ENCODE measurements around the gene GNAI1. TPM values are rescaled to one million over a fixed set of nuclear protein-coding genes. Genes with fewer than 3 reads are reported as not detected.

GNAI1 gene
- total and polyA plus RNA-seq, 11 donors, result 4.6 to 26.1 (median 14.1) TPM

DNA sequence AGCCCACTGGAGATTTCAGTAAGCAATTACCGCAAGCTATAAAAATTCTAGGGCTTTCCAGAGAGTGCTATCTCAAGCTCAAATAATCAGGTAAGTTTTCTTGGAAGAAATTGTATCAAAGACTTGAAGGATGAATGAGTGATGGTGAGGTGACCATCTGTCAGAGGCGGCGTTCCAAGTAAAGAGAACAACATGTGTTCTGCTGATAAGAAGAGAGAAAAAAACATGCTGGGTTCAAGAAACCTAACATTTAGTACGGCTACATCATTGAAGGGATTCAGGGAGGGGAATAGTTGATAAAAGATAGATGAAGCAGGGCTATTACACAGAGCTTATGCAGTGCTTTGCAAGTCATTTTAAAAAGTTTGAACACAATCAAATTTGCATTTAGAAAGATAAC is 100.7 kb downstream of the GNAI1 start:
- no peak for TF ChIP-seq POLR2A (IDR thresholded peaks at IDR 0.05)
- TF ChIP-seq, protein P1, sequence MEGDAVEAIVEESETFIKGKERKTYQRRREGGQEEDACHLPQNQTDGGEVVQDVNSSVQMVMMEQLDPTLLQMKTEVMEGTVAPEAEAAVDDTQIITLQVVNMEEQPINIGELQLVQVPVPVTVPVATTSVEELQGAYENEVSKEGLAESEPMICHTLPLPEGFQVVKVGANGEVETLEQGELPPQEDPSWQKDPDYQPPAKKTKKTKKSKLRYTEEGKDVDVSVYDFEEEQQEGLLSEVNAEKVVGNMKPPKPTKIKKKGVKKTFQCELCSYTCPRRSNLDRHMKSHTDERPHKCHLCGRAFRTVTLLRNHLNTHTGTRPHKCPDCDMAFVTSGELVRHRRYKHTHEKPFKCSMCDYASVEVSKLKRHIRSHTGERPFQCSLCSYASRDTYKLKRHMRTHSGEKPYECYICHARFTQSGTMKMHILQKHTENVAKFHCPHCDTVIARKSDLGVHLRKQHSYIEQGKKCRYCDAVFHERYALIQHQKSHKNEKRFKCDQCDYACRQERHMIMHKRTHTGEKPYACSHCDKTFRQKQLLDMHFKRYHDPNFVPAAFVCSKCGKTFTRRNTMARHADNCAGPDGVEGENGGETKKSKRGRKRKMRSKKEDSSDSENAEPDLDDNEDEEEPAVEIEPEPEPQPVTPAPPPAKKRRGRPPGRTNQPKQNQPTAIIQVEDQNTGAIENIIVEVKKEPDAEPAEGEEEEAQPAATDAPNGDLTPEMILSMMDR (IDR thresholded peaks at IDR 0.05), result no peak
- ATAC-seq (no peak), DNase-seq (no peak)
- no peaks in the 10 kb centered on the region for H3K36me3 ChIP-seq
- H3K9me3 ChIP-seq, result no peaks in the 10 kb centered on the region
- no peak overlapping the region for H3K4me3 ChIP-seq
- no peak overlapping the region for H3K27ac ChIP-seq
- WGBS, 4 donors, result 77 to 82% (median 77%) methylated on average over 4 of the region's 4 CpGs
- intact Hi-C loops (cut with DNase I), result no loop called here
- no peaks in the 10 kb centered on the region for H3K27me3 ChIP-seq
- H3K4me1 ChIP-seq, result peaks cover 0 to under 1% (median 0%) of the 10 kb centered on the region in 12 donors

DNA sequence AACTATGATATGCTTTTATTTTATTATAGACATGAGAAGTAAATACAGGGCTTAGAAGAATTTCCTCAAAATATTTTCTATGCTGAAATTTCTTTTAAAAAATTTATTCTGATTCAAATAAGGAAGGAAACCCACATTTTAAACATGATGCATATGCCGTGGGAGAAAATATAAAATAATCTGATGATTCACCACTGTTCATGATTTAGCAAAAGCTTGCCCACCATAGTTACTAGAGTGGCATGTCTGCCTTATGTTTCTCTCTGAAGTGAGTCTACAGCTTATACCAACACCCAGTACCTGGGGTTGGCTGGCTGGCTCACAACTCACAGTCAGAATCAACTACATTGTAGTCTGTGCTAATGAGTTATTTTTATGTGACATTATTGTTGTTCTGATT is 102.0 kb downstream of the GNAI1 start:
- no peak for DNase-seq
- no peak for TF ChIP-seq POLR2A (IDR thresholded peaks at IDR 0.05)
- TF ChIP-seq, protein P1 (IDR thresholded peaks at IDR 0.05), result no peak
- 85 to 97% (median 93%) methylated on average over 1 of the region's 1 CpG for WGBS, 4 donors
- no peaks in the 10 kb centered on the region for H3K27me3 ChIP-seq
- no peaks in the 10 kb centered on the region for H3K36me3 ChIP-seq
- no peak for ATAC-seq
- intact Hi-C loops (cut with DNase I), result no loop called here
- no peaks in the 10 kb centered on the region for H3K9me3 ChIP-seq
- no peak overlapping the region for H3K27ac ChIP-seq
- H3K4me3 ChIP-seq, result no peak overlapping the region
- no peaks in the 10 kb centered on the region for H3K4me1 ChIP-seq

DNA sequence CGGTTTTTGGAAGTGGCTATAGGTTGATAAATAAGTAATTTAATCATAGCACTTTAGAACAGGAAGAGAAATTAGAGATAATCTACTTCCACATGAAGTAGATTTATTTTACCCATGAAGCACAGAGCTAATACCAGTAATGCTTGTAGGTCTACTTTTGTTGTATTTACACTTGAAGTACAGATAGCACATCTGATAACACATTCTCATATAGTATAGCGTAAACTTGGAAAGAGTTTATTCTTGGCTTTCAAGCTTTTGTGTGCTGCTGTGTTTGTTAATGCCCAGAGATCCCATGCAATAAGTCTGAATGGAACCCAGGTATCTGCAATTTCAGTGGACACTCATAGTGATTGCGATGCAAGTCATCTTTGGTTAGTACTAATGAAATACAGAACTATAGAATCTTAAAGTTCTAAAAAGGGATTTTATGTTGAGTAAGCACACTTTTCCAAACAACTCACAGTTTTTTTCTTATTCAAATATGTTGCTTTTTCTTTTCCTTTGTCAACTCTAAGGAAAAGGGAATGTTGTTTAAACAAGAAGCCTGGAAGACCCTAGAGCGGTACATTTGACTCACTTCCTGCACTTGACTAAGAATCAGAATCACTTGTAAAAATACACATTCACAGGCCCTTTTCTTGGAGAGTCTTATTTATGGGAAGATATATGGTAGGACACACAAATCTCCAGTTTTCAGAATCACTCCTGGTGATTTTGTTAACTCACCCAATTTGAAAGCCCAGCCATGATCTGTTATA is 105.8 kb downstream of the GNAI1 start:
- no peaks in the 10 kb centered on the region for H3K27me3 ChIP-seq
- TF ChIP-seq, protein P1 (IDR thresholded peaks at IDR 0.05), result no peak
- TF ChIP-seq POLR2A (IDR thresholded peaks at IDR 0.05), result no peak
- 91 to 94% (median 93%) methylated on average over 4 of the region's 4 CpGs for WGBS, 4 donors
- intact Hi-C loops (cut with DNase I), result no loop called here
- H3K9me3 ChIP-seq, result no peaks in the 10 kb centered on the region
- ATAC-seq (no peak), DNase-seq (no peak)
- no peak overlapping the region for H3K4me3 ChIP-seq
- H3K27ac ChIP-seq, result no peak overlapping the region
- peaks cover 0 to 15% (median 3%) of the 10 kb centered on the region in 12 donors for H3K4me1 ChIP-seq
- no peaks in the 10 kb centered on the region for H3K36me3 ChIP-seq

DNA sequence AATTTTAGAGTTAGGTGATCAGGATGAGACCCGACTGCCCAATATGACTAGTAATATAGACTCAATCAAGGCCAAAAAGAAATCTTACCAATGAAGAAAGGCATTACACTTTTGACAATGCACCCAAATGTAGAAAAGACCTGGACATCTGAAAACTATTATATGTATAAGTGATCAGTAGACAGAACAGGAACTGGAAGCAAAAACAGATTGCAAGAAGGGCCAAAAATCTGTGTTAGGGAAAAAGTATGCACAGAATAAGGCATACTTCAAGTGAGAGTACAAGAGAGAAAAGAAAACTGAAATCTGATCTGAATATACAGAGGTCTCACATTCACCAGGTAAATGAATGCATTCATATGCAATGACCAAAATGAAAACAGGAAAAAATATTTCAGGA is 107.0 kb downstream of the GNAI1 start:
- Histone ChIP-seq H3K36me3 (no peaks in the 10 kb centered on the region), H3K27me3 (no peaks in the 10 kb centered on the region), H3K27ac (no peak overlapping the region), H3K4me1 (peaks cover 0 to 15% (median 3%) of the 10 kb centered on the region in 12 donors), H3K9me3 (no peaks in the 10 kb centered on the region), H3K4me3 (no peak overlapping the region)
- WGBS, 4 donors, result 95 to 98% (median 96%) methylated on average over 1 of the region's 1 CpG
- ATAC-seq, result no peak
- TF ChIP-seq, protein P1 (IDR thresholded peaks at IDR 0.05), result no peak
- TF ChIP-seq POLR2A (IDR thresholded peaks at IDR 0.05), result no peak
- no peak for DNase-seq
- intact Hi-C loops (cut with DNase I), result no loop called here
